NCI-H446 treated with DMSO at 0.1 percent for 48 hours (cell line): Measurements from ENCODE around the gene CYP26A1.

Experiments
- DNase-seq: peaks from one replicate; lab custom pipeline; 2025; lab: John Stamatoyannopoulos, UW

The CYP26A1 gene

DNA sequence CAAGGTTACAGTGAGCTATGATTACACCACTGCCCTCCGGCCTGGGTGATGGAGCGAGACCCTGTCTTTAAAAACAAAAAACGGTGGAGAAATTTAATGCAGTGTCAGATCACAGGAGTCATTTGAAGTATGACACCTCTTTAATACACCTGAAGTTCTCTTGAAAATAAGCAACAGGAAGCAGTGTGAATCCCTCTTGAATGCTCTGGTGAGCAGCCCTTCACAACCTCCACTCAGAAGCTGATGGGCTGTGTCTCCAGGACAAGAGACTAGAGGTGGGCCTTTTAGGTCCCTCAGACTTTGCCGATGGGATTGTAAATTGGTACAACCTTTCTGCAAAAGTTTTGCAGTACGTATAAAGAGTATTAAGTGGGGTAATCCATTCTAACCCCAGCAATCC, 50.1 kb downstream of the CYP26A1 start:
- no peak for DNase-seq

DNA sequence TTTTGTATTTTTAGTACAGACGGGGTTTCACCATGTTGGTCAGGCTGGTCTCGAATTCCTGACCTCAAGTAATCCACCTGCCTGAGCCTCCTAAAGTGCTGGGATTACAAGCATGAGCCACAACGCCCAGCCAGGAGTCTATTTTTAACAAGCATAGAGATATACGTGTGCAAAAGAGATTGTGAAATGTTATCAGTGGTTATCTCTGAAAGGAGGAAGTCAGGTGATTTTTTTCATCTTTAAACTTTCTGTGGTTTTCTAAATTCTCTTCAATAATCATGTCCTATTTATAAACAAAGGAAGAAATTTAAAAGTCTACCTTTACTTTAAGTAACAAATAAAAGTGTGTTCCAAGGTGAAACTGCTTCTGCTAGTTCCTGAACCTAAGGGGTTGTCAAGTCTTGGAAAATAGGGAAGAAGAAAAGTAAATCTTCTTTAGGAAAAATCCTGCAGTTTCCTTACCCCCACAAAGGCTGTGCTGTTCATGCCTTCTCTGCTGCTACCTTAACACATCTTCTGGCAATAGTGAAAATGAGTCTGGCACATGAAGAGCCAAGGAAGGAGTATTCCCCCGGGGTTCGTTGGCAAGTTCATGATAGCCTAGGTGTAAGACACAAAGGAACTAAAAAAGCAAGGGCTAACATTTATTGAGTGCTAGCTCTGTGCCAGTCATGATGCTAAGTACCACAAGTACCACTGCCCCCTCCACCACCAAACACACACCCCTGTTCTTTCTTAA, 51.1 kb downstream of the CYP26A1 start:
- no peak for DNase-seq

DNA sequence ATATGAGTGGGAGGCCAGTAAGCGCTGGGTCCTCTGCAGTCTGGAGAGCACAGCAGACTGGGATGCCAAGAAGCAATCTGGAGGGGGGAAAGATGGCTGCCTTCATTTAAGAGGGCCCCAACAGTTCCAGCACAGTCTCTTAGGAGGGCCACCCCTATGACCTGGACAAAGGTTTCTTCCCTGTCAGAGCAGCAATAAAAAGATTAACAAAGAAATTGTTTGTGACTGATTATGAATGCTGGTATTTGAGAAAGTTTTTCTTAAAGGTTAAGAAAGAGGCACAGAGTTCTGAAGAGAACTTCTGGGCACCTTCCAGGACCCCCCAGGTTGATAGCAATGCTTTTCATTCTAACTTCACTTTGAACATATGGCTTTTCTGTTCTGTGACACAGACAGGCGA, 52.3 kb downstream of the CYP26A1 start:
- no peak for DNase-seq

DNA sequence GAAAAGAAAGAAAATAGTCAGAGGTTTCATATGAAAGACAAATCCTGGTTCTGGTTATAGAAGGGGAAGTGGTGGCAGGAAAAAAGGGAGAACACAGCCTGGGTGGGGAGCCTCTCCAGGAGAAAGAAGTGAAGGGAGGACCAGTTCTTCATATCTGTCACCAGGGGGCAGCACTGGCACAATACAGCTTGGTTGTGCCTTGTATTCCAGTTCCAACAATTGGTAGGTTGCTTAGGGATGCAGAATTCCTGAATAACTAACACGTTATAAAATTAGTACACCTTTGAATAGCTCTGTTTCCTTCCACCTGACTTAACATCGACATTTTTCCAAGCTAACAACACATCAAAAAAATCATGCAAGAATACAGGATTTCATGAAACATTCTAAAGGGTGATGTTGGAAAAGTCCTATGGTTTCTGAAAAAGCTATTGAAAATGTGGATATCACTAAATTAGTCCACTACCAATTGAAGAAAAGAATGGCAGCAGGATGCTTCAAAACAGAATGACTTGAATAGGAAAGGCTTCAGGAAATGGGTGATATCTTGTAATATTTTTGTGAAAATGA, 52.9 kb downstream of the CYP26A1 start:
- no peak for DNase-seq
